Mammary epithelial cell (primary cell): Measurements from ENCODE around the gene CNTNAP2.

Experiments
- EZH2 ChIP-seq: IDR thresholded peaks from 2 replicates; pipeline ENCODE4 v1.6.1; 2012; ENCODE audit warnings: low read length, inconsistent platforms, borderline replicate concordance
- TF ChIP-seq, protein P1 (sequence below), 2 donors: IDR thresholded peaks in 1 of 2; conservative IDR thresholded peaks in 1 of 2; 2 replicates each; pipeline ENCODE4 v1.5.1; 2011 to 2012; ENCODE audit warnings: inconsistent platforms in 2 of 2, low read length in 2 of 2, mild to moderate bottlenecking in 2 of 2, control low read depth in 1 of 2, low read depth in 1 of 2; ENCODE audit not compliant: insufficient read depth in 1 of 2; ENCODE audit errors: extremely low read depth in 1 of 2

DNA sequence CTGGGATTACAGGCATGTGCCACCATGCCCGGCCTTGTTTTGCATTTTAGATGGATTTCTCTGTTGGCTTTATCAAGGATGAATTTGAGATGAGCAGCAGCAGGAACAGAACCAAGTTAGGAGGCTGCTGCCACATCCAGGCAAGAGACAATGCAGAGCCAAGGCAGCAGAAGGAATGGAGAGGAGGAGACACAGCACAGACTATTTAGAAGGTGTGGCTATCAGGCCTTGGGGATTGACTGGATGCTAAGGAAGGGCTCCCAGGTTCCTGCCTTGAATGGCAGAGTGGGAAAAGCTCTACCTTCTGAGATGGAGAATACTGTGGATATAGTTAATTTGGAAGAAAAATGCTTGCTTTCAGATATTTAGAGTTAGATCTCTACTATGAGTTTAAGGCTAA, 1989.3 kb downstream of the CNTNAP2 start:
- TF ChIP-seq, protein P1, sequence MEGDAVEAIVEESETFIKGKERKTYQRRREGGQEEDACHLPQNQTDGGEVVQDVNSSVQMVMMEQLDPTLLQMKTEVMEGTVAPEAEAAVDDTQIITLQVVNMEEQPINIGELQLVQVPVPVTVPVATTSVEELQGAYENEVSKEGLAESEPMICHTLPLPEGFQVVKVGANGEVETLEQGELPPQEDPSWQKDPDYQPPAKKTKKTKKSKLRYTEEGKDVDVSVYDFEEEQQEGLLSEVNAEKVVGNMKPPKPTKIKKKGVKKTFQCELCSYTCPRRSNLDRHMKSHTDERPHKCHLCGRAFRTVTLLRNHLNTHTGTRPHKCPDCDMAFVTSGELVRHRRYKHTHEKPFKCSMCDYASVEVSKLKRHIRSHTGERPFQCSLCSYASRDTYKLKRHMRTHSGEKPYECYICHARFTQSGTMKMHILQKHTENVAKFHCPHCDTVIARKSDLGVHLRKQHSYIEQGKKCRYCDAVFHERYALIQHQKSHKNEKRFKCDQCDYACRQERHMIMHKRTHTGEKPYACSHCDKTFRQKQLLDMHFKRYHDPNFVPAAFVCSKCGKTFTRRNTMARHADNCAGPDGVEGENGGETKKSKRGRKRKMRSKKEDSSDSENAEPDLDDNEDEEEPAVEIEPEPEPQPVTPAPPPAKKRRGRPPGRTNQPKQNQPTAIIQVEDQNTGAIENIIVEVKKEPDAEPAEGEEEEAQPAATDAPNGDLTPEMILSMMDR (conservative IDR thresholded peaks at IDR 0.05 in 1 of 2, IDR thresholded peaks at IDR 0.05 in 1 of 2; ENCODE audit: extremely low read depth in 1 of 2, insufficient read depth in 1 of 2, low read depth in 1 of 2, low read length in 2 of 2), result no peak
- no peak for TF ChIP-seq EZH2
